Tibial artery (tissue), 4 donors: ENCODE measurements around the gene MARS1.

ENCODE experiments used
- DNase-seq, 2 donors: peaks; one replicate each; pipeline ENCODE4 v3.0.0-alpha.2; 2019
- H3K27ac ChIP-seq, 2 donors: fragments of 200-600 bp; sonication (generic) in 1 of 2; 1 replicate in 1 of 2; 2 replicates in 1 of 2; pipeline ENCODE4 v1.5.1; 2018 to 2019; ENCODE audit warnings: mild to moderate bottlenecking in 1 of 2
- H3K27me3 ChIP-seq, 2 donors: fragments of 200-600 bp; sonication (generic) in 1 of 2; one replicate each; pipeline versions ENCODE4 v1.5.1 to v1.6.0; 2016 to 2019
- H3K36me3 ChIP-seq, 3 donors: fragments of 200-600 bp; sonication (generic) in 2 of 3; one replicate each; pipeline ENCODE4 v1.5.1; 2016 to 2019; ENCODE audit warnings: mild to moderate bottlenecking in 2 of 3
- H3K4me1 ChIP-seq, 4 donors: fragments of 200-600 bp; sonication (generic) in 2 of 4; 1 replicate in 3 of 4; 2 replicates in 1 of 4; pipeline ENCODE4 v1.5.1; 2016 to 2019
- H3K4me3 ChIP-seq, 2 donors: fragments of 200-600 bp; sonication (generic) in 1 of 2; 1 replicate in 1 of 2; 2 replicates in 1 of 2; pipeline ENCODE4 v1.5.1; 2018 to 2019; ENCODE audit warnings: mild to moderate bottlenecking in 2 of 2
- H3K9me3 ChIP-seq, 3 donors: fragments of 200-600 bp; sonication (generic) in 1 of 3; one replicate each; pipeline ENCODE4 v1.5.1; 2016 to 2019
- CTCF ChIP-seq, 2 experiments: fragments of 200-600 bp in 1 of 2; fragments of 450-650 bp in 1 of 2; IDR thresholded peaks; one replicate each; pipeline ENCODE4 v1.5.1; 2017 to 2019; ENCODE audit warnings: antibody characterized with exemption in 2 of 2, mild to moderate bottlenecking in 1 of 2, moderate library complexity in 1 of 2
- intact Hi-C: fragments of 100-400 bp; cut with DNase I; formaldehyde crosslinking; loops from one replicate; pipeline ENCODE4 v1.15.0; 2023; ENCODE audit warnings: low total_unique reads

MARS1 gene

GRCh38 chr12:57541717-57542116, 53.8 kb downstream of the MARS1 start:
- Histone ChIP-seq H3K4me1 (peaks cover 0 to 28% (median 19%) of the 10 kb centered on the region in 4 donors), H3K27me3 (no peaks in the 10 kb centered on the region), H3K36me3 (peaks cover 0 to 52% (median 20%) of the 10 kb centered on the region in 3 donors), H3K9me3 (no peaks in the 10 kb centered on the region), H3K27ac (no peak overlapping the region), H3K4me3 (no peak overlapping the region)
- DNase-seq = peak in 1 of 2 donors; percentile 17
- TF ChIP-seq CTCF (IDR thresholded peaks at IDR 0.05) = no peak
- intact Hi-C loops = no loop called here

- Histone ChIP-seq H3K4me1 (peaks cover 0 to 28% (median 19%) of the 10 kb centered on the region in 4 donors), H3K27me3 (peaks cover 0 to 6% of the 10 kb centered on the region in 2 donors), H3K27ac (no peak overlapping the region), H3K36me3 (peaks cover 0 to 36% (median 14%) of the 10 kb centered on the region in 3 donors), H3K9me3 (no peaks in the 10 kb centered on the region), H3K4me3 (no peak overlapping the region)
- DNase-seq = peak in 1 of 2 donors; percentile 44
- no peak for TF ChIP-seq CTCF (IDR thresholded peaks at IDR 0.05)
- intact Hi-C loops = no loop called here
Measured at GRCh38 chr12:57543581-57543980, 55.7 kb downstream of the MARS1 start.

GRCh38 chr12:57545809-57546437, 58.1 kb downstream of the MARS1 start:
- peaks cover 0 to 40% (median 28%) of the 10 kb centered on the region in 4 donors for H3K4me1 ChIP-seq
- H3K4me3 ChIP-seq = peak overlapping the region; percentile 96 to 97
- H3K27ac ChIP-seq = peak overlapping the region; percentile 89 to 90
- no peaks in the 10 kb centered on the region for H3K9me3 ChIP-seq
- peaks cover 0 to 18% (median 6%) of the 10 kb centered on the region in 3 donors for H3K36me3 ChIP-seq
- peaks cover 0 to 27% of the 10 kb centered on the region in 2 donors for H3K27me3 ChIP-seq
- intact Hi-C loops = no loop called here
- DNase-seq = peak in 1 of 2 donors; percentile 50
- TF ChIP-seq CTCF (IDR thresholded peaks at IDR 0.05) = no peak

- Histone ChIP-seq H3K4me1 (peaks cover 0 to 40% (median 28%) of the 10 kb centered on the region in 4 donors), H3K9me3 (no peaks in the 10 kb centered on the region), H3K27me3 (peaks cover 0 to 27% of the 10 kb centered on the region in 2 donors), H3K36me3 (peaks cover 0 to 11% (median 3%) of the 10 kb centered on the region in 3 donors), H3K4me3 (peak within 1 kb of the TSS; percentile 96 to 97), H3K27ac (peak within 1 kb of the TSS; percentile 89 to 90)
- TF ChIP-seq CTCF (IDR thresholded peaks at IDR 0.05) = no peak
- peak; percentile 98 for DNase-seq
- intact Hi-C loops = no loop called here
Measured at GRCh38 chr12:57546438-57547287, 58.8 kb downstream of the MARS1 start, which contains the start of gene DCTN2. DCTN2 (minus strand) TSS chr12:57547192; CDS start chr12:57547063, 129 bp downstream.

- peak overlapping the region; percentile 96 to 97 for H3K4me3 ChIP-seq
- DNase-seq = no peak
- no peak for TF ChIP-seq CTCF (IDR thresholded peaks at IDR 0.05)
- H3K9me3 ChIP-seq = no peaks in the 10 kb centered on the region
- H3K4me1 ChIP-seq = peaks cover 0 to 40% (median 28%) of the 10 kb centered on the region in 4 donors
- peak overlapping the region; percentile 89 to 90 for H3K27ac ChIP-seq
- intact Hi-C loops = no loop called here
- peaks cover 0 to 3% (median 0%) of the 10 kb centered on the region in 3 donors for H3K36me3 ChIP-seq
- peaks cover 0 to 27% of the 10 kb centered on the region in 2 donors for H3K27me3 ChIP-seq
Measured at GRCh38 chr12:57547288-57548012, 59.6 kb downstream of the MARS1 start.
